ENCODE data around the gene CCDC92.
"Not testable (repeated sequence)": the region's sequence is repeated elsewhere in the genome, so short reads cannot be mapped to it uniquely, and the experiment has no call there.

Gene CCDC92

GRCh38 chr12:123928897-123929296, 43.7 kb downstream of the CCDC92 start:
- Mint-ChIP-seq H3K4me1 (peaks cover 24% of the 10 kb centered on the region), H3K27me3 (peaks cover 52% of the 10 kb centered on the region), H3K27ac (no peak overlapping the region), H3K4me3 (no peak overlapping the region), H3K9me3 (no peaks in the 10 kb centered on the region), H3K36me3 (no peaks in the 10 kb centered on the region)
- no peak for ATAC-seq

- H3K27me3 Mint-ChIP-seq = peaks cover 56% of the 10 kb centered on the region
- no peak overlapping the region for H3K4me3 Mint-ChIP-seq
- H3K4me1 Mint-ChIP-seq = peaks cover 19% of the 10 kb centered on the region
- H3K36me3 Mint-ChIP-seq = no peaks in the 10 kb centered on the region
- peak; percentile 41 for ATAC-seq
- no peaks in the 10 kb centered on the region for H3K9me3 Mint-ChIP-seq
- no peak overlapping the region for H3K27ac Mint-ChIP-seq
These were observed 44.3 kb downstream of the CCDC92 start for GRCh38 chr12:123928274-123928865.

- Mint-ChIP-seq H3K27me3 (peaks cover 57% of the 10 kb centered on the region), H3K4me1 (peaks cover 19% of the 10 kb centered on the region), H3K36me3 (no peaks in the 10 kb centered on the region), H3K4me3 (no peak overlapping the region), H3K27ac (no peak overlapping the region), H3K9me3 (no peaks in the 10 kb centered on the region)
- no peak for ATAC-seq
These were observed 48.1 kb downstream of the CCDC92 start for GRCh38 chr12:123924539-123924938.

- H3K9me3 Mint-ChIP-seq = no peaks in the 10 kb centered on the region
- H3K27me3 Mint-ChIP-seq = peaks cover 50% of the 10 kb centered on the region
- no peak overlapping the region for H3K27ac Mint-ChIP-seq
- peaks cover 14% of the 10 kb centered on the region for H3K4me1 Mint-ChIP-seq
- H3K4me3 Mint-ChIP-seq = no peak overlapping the region
- no peaks in the 10 kb centered on the region for H3K36me3 Mint-ChIP-seq
- no peak for ATAC-seq
These were observed 48.7 kb downstream of the CCDC92 start for GRCh38 chr12:123923927-123924326.

GRCh38 chr12:123923038-123923437, 49.6 kb downstream of the CCDC92 start:
- peaks cover 5% of the 10 kb centered on the region for H3K4me1 Mint-ChIP-seq
- H3K4me3 Mint-ChIP-seq = no peak overlapping the region
- no peaks in the 10 kb centered on the region for H3K9me3 Mint-ChIP-seq
- H3K27ac Mint-ChIP-seq = no peak overlapping the region
- peaks cover 42% of the 10 kb centered on the region for H3K27me3 Mint-ChIP-seq
- no peaks in the 10 kb centered on the region for H3K36me3 Mint-ChIP-seq
- ATAC-seq = no peak

- peaks cover 36% of the 10 kb centered on the region for H3K27me3 Mint-ChIP-seq
These were observed 52.7 kb downstream of the CCDC92 start for GRCh38 chr12:123919980-123920360.

GRCh38 chr12:123917337-123917850, 55.2 kb downstream of the CCDC92 start:
- no peaks in the 10 kb centered on the region for H3K36me3 Mint-ChIP-seq
- no peak overlapping the region for H3K27ac Mint-ChIP-seq
- no peaks in the 10 kb centered on the region for H3K4me1 Mint-ChIP-seq
- no peak for ATAC-seq
- no peaks in the 10 kb centered on the region for H3K9me3 Mint-ChIP-seq
- no peak overlapping the region for H3K4me3 Mint-ChIP-seq
- H3K27me3 Mint-ChIP-seq = peaks cover 22% of the 10 kb centered on the region

More at GRCh38 chr12:123919980-123920360, 52.7 kb downstream of the CCDC92 start:
- no peak overlapping the region for H3K27ac Mint-ChIP-seq
- H3K4me1 Mint-ChIP-seq = no peaks in the 10 kb centered on the region
- H3K36me3 Mint-ChIP-seq = no peaks in the 10 kb centered on the region
- ATAC-seq = no peak
- H3K4me3 Mint-ChIP-seq = no peak overlapping the region
- H3K9me3 Mint-ChIP-seq = no peaks in the 10 kb centered on the region

- peaks cover 22% of the 10 kb centered on the region for H3K27me3 Mint-ChIP-seq
- no peak overlapping the region for H3K4me3 Mint-ChIP-seq
- no peak for ATAC-seq
- H3K4me1 Mint-ChIP-seq = no peaks in the 10 kb centered on the region
- H3K9me3 Mint-ChIP-seq = no peaks in the 10 kb centered on the region
- H3K27ac Mint-ChIP-seq = no peak overlapping the region
- H3K36me3 Mint-ChIP-seq = no peaks in the 10 kb centered on the region
These were observed 55.9 kb downstream of the CCDC92 start for GRCh38 chr12:123916729-123917128.

- H3K9me3 Mint-ChIP-seq = no peaks in the 10 kb centered on the region
- no peak for ATAC-seq
- no peaks in the 10 kb centered on the region for H3K36me3 Mint-ChIP-seq
- H3K27me3 Mint-ChIP-seq = peaks cover 14% of the 10 kb centered on the region
- H3K27ac Mint-ChIP-seq = no peak overlapping the region
- no peak overlapping the region for H3K4me3 Mint-ChIP-seq
- H3K4me1 Mint-ChIP-seq = no peaks in the 10 kb centered on the region
These were observed 57.8 kb downstream of the CCDC92 start for GRCh38 chr12:123914726-123915333.

- peaks cover 14% of the 10 kb centered on the region for H3K27me3 Mint-ChIP-seq
- no peaks in the 10 kb centered on the region for H3K36me3 Mint-ChIP-seq
- H3K4me3 Mint-ChIP-seq = no peak overlapping the region
- H3K4me1 Mint-ChIP-seq = no peaks in the 10 kb centered on the region
- H3K27ac Mint-ChIP-seq = no peak overlapping the region
- H3K9me3 Mint-ChIP-seq = no peaks in the 10 kb centered on the region
- no peak for ATAC-seq
These were observed 59.9 kb downstream of the CCDC92 start for GRCh38 chr12:123912415-123913380.

- not testable (repeated sequence) for H3K4me3 Mint-ChIP-seq, H3K9me3 Mint-ChIP-seq, H3K4me1 Mint-ChIP-seq, H3K27ac Mint-ChIP-seq, H3K27me3 Mint-ChIP-seq, H3K36me3 Mint-ChIP-seq, ATAC-seq
These were observed 60.8 kb downstream of the CCDC92 start for GRCh38 chr12:123911672-123912409.

GRCh38 chr12:123910761-123911193, 61.9 kb downstream of the CCDC92 start:
- Mint-ChIP-seq H3K27me3 (no peaks in the 10 kb centered on the region), H3K4me3 (no peak overlapping the region), H3K27ac (no peak overlapping the region), H3K4me1 (no peaks in the 10 kb centered on the region), H3K9me3 (no peaks in the 10 kb centered on the region), H3K36me3 (no peaks in the 10 kb centered on the region)
- ATAC-seq = no peak

- ATAC-seq = no peak
- Mint-ChIP-seq H3K36me3 (no peaks in the 10 kb centered on the region), H3K4me1 (peaks cover 7% of the 10 kb centered on the region), H3K4me3 (no peak overlapping the region), H3K27me3 (no peaks in the 10 kb centered on the region), H3K9me3 (no peaks in the 10 kb centered on the region), H3K27ac (no peak overlapping the region)
These were observed 62.6 kb downstream of the CCDC92 start for GRCh38 chr12:123910057-123910456.

GRCh38 chr12:123908884-123909725, 63.5 kb downstream of the CCDC92 start:
- H3K27ac Mint-ChIP-seq = no peak overlapping the region
- no peak for ATAC-seq
- no peaks in the 10 kb centered on the region for H3K9me3 Mint-ChIP-seq
- H3K27me3 Mint-ChIP-seq = peaks cover 4% of the 10 kb centered on the region
- H3K4me3 Mint-ChIP-seq = no peak overlapping the region
- H3K36me3 Mint-ChIP-seq = no peaks in the 10 kb centered on the region
- peaks cover 8% of the 10 kb centered on the region for H3K4me1 Mint-ChIP-seq

All from stimulated activated memory B cell treated with anti-CD40 and anti-IgM and Interleukin-4, amounts not matched to agents 10 μg/mL and 1 μg/mL and 100 μg/mL, for 72 hours (primary cell).